Suprapubic skin (tissue), 4 donors: ENCODE results near the gene PLCE1.

ENCODE experiments used
- POLR2A ChIP-seq, 2 donors: fragments of 450-650 bp; IDR thresholded peaks; one replicate each; pipeline ENCODE4 v1.6.1; 2017; ENCODE audit warnings: antibody characterized with exemption in 2 of 2, mild to moderate bottlenecking in 2 of 2, moderate library complexity in 2 of 2
- POLR2AphosphoS5 ChIP-seq, 3 donors: sonication (generic); formaldehyde crosslinking; IDR thresholded peaks; one replicate each; pipeline ENCODE4 v1.6.1; 2017; ENCODE audit warnings: antibody characterized with exemption in 3 of 3
- TF ChIP-seq, protein P1 (sequence below), 2 donors: fragments of 200-600 bp in 1 of 2; fragments of 450-650 bp in 1 of 2; sonication (generic) in 1 of 2; IDR thresholded peaks; one replicate each; pipeline ENCODE4 v1.5.1; 2016 to 2019; ENCODE audit warnings: antibody characterized with exemption in 2 of 2, mild to moderate bottlenecking in 1 of 2, moderate library complexity in 1 of 2

DNA sequence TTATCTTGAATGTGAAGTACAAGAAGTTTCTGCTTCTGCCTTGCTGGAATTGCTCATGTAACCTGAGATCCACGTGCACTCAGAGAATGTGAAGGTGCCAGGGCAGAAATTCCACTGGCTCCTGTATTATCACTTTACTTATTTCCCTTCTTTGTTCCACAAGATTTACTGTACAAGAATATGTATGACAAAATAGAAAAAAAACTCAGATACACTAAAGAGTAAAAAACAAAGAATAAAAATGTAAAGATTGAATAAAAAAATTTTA lies 43.0 kb downstream of the PLCE1 start:
- no peak for TF ChIP-seq POLR2A (IDR thresholded peaks at IDR 0.05)
- TF ChIP-seq POLR2AphosphoS5 (IDR thresholded peaks at IDR 0.05): no peak
- TF ChIP-seq, protein P1, sequence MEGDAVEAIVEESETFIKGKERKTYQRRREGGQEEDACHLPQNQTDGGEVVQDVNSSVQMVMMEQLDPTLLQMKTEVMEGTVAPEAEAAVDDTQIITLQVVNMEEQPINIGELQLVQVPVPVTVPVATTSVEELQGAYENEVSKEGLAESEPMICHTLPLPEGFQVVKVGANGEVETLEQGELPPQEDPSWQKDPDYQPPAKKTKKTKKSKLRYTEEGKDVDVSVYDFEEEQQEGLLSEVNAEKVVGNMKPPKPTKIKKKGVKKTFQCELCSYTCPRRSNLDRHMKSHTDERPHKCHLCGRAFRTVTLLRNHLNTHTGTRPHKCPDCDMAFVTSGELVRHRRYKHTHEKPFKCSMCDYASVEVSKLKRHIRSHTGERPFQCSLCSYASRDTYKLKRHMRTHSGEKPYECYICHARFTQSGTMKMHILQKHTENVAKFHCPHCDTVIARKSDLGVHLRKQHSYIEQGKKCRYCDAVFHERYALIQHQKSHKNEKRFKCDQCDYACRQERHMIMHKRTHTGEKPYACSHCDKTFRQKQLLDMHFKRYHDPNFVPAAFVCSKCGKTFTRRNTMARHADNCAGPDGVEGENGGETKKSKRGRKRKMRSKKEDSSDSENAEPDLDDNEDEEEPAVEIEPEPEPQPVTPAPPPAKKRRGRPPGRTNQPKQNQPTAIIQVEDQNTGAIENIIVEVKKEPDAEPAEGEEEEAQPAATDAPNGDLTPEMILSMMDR (IDR thresholded peaks at IDR 0.05): no peak
